SK-N-SH (cell line): ENCODE results near the gene ARHGAP21.

ENCODE experiments used
- CTCF ChIP-seq: fragments of 200-600 bp; sonication (generic); IDR thresholded peaks from 2 replicates; pipeline ENCODE4 v1.6.1; 2017; ENCODE audit warnings: antibody characterized with exemption, mild to moderate bottlenecking, moderate library complexity
- YY1 ChIP-seq: IDR thresholded peaks from 2 replicates; pipeline ENCODE4 v1.4.0; 2012; ENCODE audit warnings: low read depth, mild to moderate bottlenecking

GRCh38 chr10:24716295-24716694 is 7.4 kb downstream of the ARHGAP21 start:
- TF ChIP-seq CTCF (no peak), YY1 (no peak)
